ENCODE data around the gene OSBPL6.

DNA sequence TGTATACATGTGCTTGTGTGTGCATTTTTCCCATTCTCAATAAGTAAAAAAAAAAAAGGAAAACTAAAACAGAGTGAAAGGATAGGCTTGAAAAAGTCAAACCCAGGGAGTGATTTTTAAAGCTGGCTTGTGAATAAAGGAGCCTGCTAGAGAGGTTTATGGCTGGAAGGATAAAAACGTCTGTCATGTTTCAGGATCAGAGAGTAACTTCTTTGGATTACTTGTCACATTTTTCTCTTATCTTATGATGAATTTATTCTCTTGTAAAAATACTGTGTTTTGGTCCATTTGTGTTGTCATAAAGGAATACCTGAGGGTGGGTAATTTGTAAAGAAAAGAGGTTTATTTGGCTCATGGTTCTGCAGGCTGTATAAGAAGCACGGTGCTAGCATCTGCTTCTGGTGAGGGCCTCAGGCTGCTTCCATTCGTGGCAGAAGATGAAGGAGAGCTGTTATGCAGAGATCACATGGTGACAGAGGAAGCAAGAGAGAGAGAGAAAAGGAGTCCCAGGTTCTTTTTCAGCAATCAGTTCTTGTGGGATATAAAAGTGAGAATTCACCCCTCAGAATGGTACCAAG is 89.1 kb downstream of the OSBPL6 start:
- TF ChIP-seq, protein P1, sequence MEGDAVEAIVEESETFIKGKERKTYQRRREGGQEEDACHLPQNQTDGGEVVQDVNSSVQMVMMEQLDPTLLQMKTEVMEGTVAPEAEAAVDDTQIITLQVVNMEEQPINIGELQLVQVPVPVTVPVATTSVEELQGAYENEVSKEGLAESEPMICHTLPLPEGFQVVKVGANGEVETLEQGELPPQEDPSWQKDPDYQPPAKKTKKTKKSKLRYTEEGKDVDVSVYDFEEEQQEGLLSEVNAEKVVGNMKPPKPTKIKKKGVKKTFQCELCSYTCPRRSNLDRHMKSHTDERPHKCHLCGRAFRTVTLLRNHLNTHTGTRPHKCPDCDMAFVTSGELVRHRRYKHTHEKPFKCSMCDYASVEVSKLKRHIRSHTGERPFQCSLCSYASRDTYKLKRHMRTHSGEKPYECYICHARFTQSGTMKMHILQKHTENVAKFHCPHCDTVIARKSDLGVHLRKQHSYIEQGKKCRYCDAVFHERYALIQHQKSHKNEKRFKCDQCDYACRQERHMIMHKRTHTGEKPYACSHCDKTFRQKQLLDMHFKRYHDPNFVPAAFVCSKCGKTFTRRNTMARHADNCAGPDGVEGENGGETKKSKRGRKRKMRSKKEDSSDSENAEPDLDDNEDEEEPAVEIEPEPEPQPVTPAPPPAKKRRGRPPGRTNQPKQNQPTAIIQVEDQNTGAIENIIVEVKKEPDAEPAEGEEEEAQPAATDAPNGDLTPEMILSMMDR (IDR thresholded peaks at IDR 0.05), result no peak
- no peak for TF ChIP-seq POLR2A (IDR thresholded peaks at IDR 0.05)

Data from esophagus squamous epithelium (tissue), 4 donors.